ENCODE data around the gene SMARCAD1.
"Not testable (repeated sequence)": the region's sequence is repeated elsewhere in the genome, so short reads cannot be mapped to it uniquely, and the experiment has no call there.

The SMARCAD1 gene

GRCh38 chr4:94235825-94236224, 28.2 kb downstream of the SMARCAD1 start:
- no peak for DNase-seq

DNA sequence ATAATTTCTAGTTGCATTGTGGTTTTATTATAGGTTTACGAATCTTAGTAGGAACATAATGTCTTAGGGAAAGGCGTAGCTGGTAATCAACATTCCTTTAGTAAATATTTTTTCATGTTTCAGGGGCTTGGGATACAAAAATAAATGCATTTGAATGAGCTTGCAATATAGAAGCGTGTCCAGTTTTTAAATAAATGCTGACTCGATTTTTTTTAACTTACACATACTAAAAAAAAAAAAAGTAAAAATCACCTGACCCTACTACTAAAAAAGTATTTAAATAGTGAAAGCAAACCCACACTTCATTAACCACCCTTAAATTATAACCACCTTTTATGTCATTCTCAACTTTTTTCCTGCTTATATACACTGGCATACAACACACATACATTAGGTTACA, 29.6 kb downstream of the SMARCAD1 start:
- no peak for DNase-seq

DNA sequence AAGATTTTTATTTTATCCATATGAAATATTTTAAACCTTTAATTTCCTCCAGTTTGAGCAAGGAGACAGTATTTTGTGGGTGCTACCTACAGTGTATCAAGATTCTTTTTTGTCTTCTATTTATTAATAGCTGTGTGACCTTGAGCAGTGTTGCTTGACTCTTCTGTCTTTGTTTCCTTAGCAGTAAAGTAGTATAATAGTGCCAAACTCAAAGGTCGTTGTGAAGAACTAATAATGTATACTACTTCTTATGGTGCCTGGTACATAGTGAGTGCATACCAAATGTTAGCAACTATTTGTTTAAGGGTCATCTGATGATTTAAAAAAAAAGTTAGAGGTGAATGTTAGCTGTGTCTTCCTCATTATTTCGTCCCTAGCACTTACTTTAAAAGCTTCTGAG, 30.5 kb downstream of the SMARCAD1 start:
- DNase-seq: no peak

DNA sequence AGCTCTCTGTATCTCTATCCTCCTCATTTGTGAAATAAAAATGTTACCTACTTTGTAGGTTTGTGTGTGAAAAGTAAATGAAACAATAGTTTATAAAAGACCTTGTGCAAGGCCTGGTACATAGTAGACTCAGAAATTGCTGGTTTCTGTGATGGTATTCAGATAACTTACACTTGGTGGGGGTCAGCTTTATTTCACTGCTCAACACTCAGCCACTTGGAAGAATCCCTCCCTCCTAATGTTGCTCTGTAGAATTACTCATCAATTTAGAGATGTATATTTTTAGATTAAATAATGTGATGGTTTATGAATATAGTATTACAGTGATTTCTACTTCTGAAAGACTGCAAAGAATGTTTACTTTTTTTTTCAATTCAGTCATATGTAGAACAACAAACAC, 32.7 kb downstream of the SMARCAD1 start:
- no peak for DNase-seq

DNA sequence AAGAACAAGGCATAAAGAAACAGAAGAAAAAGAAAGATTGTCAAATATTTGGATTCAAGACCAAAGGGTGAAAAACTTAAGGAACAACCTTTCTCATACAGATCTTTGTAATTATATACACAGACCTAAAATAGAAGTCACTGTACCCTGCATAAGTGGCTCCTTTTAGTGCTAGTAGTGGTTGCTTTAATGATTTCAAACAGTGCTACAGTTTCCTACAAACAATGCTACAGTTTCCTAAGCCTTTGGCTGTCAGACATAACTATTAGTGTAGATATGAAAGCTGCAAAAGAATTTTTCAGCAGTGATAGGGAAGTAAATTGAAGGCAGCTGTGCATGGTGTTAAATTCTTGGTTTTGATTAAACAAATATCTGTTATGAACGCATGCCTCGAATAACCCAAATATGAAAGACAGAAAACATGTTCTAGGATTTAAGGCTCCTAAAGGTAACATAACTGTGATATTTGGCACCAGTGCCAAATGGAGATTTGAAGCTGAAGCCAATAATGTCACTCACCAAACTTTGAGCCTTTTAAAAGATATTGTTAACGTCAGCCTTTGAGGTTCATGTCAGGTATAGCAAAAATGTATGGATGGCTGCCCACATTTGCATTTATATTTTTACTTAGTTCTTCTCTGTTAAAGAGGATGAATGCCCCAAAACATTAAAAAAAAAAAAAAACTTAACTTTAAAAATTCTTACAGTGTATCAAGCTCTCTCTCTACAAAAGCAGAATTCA, 36.6 kb downstream of the SMARCAD1 start:
- no peak for DNase-seq

DNA sequence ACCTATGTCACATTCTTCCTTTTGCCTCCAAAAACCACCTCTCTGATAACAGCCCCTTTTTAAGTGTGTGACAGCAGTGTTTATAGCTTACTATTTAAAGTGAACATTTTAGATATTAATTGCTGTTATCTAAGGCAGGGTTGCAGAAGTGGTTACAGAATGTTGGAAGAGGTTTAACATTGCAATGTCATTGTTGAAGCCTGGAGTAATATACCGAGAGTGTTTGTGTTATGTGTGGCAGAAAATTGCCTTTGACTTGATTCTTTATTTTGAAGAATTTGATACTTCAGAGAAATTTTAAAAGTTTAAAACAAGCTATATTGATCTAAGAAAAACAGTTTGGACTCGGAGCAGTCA, 37.1 kb downstream of the SMARCAD1 start:
- no peak for DNase-seq

GRCh38 chr4:94251094-94251493, 43.4 kb downstream of the SMARCAD1 start:
- DNase-seq: no peak

GRCh38 chr4:94253036-94253435, 45.4 kb downstream of the SMARCAD1 start:
- no peak for DNase-seq

DNA sequence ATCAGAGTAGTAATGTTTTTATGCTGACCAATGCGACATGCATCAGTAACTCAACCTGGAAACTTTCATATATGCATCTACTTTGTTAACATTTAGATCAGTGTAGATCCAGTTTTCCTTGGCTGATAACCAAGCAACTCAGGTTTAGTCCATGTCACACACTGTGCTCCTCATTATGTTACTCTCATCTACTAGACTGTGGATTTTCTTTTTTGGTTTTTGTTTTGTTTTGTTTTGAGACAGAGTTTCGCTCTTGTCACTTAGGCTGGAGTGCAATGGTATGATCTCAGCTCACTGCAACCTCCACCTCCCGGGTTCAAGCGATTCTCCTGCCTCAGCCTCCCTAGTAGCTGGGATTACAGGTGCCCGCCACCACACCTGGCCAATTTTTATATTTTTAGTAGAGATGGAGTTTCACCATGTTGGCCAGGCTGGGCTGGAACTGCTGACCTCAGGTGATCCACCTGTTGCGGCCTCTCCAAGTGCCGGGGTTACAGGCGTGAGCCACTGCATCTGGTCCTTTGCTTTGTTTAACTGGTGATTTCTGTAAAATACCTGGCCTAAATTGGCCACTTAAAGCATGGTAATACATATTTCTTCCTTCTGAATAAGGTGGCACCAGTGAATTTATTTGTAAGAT, 48.6 kb downstream of the SMARCAD1 start:
- DNase-seq: no peak

DNA sequence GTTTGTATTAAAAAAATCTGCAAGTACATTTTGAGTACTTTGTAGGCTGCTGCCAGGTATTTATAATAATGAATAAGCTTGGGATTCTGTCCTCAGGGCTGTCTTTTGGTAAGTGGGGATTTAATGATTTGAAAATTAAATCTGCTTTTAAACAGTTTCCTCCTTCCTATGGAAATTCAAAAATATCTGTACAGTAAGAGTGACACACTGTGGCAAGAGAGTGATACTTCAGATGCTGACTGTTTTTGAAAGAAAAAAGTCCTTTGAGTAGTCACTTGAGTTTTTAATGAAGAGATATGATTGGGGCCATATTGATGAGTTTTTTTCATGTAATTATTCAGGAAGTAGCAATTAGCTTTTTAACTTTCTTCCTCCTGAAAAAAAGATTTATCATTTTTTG, 49.2 kb downstream of the SMARCAD1 start:
- no peak for DNase-seq

DNA sequence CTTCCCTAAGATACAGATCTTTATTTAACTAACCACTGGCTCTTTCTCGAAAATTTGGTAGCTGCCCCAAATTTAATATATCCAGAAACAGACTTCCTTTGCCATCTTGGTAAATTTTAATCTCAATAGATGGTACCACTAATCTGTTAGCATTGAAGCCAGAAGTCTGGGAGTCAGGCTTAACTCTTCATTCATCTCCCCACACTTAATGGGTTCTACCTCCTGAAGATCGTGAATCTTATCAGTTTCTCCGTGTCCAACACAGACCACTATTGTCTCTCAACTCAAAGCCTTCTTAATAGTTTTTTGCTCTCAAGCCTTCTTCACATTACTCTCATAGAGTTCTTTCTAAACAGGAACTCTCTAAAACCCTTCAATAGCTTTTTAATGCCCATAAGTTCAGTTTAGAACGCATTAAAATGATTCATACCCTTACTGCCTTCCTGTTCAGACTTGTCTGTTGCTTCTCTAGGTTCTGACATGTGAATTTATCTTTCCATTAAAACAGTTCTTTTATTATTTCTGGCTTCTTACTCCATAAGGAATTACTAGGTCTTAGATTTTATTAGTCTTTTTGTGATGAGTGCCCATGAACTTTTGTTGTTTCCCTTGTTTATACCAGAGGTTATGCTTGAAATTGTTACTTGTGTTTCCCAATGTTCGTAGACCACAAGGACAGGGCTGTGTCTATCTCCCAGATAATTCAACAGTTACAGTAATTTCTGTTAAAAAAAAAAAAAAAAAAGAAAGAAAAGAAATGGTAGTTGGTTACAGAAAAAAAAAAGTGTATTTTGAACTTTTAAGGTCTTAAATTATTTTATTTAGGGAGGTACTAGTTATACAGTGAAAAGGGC, 54.7 kb downstream of the SMARCAD1 start:
- no peak for DNase-seq

DNA sequence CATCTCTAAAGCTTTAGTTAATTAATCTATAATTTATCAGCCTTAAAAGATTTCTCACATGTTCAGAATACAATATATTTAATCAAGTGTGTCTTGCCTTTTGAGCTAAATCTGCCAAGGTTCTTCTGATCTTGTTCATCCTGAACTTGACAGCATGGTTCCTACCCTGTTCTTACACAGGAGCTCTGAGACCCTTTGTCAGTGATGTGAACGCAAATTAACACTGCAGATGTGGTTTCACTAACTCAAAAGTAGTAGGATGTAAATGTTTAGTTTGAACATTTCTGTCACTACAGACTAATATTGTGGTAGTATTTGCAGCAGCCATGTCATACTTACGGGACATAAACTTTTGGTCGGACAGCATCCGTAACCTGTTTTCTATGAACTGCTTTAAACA, 59.4 kb downstream of the SMARCAD1 start:
- DNase-seq: no peak

GRCh38 chr4:94271248-94271647, 63.6 kb downstream of the SMARCAD1 start:
- DNase-seq: no peak

DNA sequence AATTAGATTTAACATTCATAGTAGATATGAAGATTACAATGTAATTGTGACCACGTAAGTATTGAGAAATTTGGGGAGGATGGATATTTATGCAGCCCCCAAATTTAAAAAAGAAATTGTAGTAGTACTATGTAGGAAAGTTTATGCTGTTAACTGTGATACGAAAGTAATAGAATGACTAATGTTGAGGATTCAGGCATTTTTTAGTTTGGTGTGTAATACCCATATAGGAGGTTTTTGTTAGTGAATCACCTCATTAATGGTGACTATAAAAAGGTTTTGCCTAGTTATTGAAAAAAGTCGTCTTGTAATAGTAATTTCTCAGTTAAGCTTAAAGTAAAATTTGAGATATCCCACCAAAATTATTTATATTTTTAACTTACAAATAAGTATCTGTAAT, 67.2 kb downstream of the SMARCAD1 start:
- no peak for DNase-seq

DNA sequence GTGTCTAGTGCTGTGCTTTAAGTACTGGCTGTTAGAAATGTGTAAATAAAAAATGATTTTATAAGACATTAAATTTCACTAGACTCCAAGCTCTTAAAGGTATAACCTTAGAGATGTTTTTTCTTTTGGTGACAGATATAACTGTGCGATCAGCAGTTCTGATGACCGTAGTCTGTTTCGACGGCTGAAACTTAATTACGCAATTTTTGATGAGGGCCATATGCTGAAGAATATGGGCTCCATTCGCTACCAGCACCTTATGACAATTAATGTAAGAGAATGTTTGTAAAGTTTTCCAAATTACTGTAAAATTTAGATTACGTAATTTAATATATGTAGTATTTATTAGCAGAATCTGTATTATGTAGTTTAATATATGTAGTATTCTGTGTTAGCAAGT, 68.5 kb downstream of the SMARCAD1 start:
- DNase-seq: no peak

- no peak for DNase-seq
Measured at GRCh38 chr4:94277534-94277933, 69.9 kb downstream of the SMARCAD1 start.

DNA sequence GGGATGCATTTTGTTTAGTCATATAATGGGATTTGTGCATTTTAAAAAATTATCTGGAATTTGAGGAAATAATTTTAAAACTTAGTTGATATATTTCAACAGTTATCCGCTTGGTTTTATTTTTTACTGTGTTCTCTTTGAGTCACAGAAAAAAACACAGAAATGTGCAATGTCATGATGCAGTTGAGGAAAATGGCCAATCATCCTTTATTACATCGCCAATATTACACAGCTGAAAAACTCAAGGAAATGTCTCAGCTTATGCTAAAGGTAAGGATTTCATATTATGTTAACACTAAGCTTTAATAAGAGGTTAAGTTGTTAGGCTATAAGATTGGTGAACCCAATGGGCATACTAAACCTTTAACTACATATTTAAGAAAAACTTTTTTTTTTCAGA, 71.1 kb downstream of the SMARCAD1 start:
- DNase-seq: no peak

GRCh38 chr4:94284889-94285288, 77.2 kb downstream of the SMARCAD1 start:
- no peak for DNase-seq

- no peak for DNase-seq
Measured at GRCh38 chr4:94285666-94286065, 78.0 kb downstream of the SMARCAD1 start.

DNA sequence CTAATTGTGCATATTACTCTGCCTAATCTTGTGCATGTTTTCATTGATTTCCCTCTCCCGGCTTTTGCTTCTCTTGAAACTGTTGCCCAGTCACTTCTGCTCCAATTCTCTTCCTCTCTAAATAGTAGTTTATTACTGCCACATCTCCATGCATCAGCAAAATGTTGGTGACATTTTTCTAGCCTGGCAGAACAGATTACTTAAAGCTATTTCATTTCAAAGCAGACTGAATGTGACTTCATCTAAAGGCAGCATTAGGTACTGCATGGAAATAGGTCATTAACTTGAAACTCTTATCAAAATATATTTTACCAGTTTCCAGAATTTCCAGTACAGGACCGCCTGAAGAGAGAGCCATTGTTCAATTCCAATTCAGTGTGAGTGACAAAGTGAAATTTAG, 82.6 kb downstream of the SMARCAD1 start:
- DNase-seq: no peak

- not testable (repeated sequence) for DNase-seq
Measured at GRCh38 chr4:94293981-94294380, 86.3 kb downstream of the SMARCAD1 start.

GRCh38 chr4:94295473-94295872, 87.8 kb downstream of the SMARCAD1 start:
- DNase-seq: not testable (repeated sequence)

- DNase-seq: no peak
Measured at GRCh38 chr4:94298725-94299252, 91.1 kb downstream of the SMARCAD1 start.

- DNase-seq: no peak
Measured at GRCh38 chr4:94302191-94302590, 94.5 kb downstream of the SMARCAD1 start.

Data from cerebellar nuclear complex (tissue), 1 donor.